Breast epithelium (tissue), 3 donors: ENCODE measurements around the gene SGTA.

Experiments
- POLR2A ChIP-seq: fragments of 450-650 bp; IDR thresholded peaks from one replicate; pipeline ENCODE4 v1.6.1; 2016; ENCODE audit warnings: antibody characterized with exemption, mild to moderate bottlenecking, moderate library complexity
- POLR2AphosphoS5 ChIP-seq, 3 donors: sonication (generic); formaldehyde crosslinking; IDR thresholded peaks; one replicate each; pipeline ENCODE4 v1.6.1; 2017; ENCODE audit warnings: antibody characterized with exemption in 3 of 3
- TF ChIP-seq, protein P1 (sequence below), 3 donors: fragments of 450-650 bp; IDR thresholded peaks; one replicate each; pipeline ENCODE4 v1.5.1; 2016 to 2017; ENCODE audit warnings: antibody characterized with exemption in 3 of 3, mild to moderate bottlenecking in 3 of 3, moderate library complexity in 3 of 3

- TF ChIP-seq POLR2AphosphoS5 (IDR thresholded peaks at IDR 0.05), result no peak
- TF ChIP-seq, protein P1, sequence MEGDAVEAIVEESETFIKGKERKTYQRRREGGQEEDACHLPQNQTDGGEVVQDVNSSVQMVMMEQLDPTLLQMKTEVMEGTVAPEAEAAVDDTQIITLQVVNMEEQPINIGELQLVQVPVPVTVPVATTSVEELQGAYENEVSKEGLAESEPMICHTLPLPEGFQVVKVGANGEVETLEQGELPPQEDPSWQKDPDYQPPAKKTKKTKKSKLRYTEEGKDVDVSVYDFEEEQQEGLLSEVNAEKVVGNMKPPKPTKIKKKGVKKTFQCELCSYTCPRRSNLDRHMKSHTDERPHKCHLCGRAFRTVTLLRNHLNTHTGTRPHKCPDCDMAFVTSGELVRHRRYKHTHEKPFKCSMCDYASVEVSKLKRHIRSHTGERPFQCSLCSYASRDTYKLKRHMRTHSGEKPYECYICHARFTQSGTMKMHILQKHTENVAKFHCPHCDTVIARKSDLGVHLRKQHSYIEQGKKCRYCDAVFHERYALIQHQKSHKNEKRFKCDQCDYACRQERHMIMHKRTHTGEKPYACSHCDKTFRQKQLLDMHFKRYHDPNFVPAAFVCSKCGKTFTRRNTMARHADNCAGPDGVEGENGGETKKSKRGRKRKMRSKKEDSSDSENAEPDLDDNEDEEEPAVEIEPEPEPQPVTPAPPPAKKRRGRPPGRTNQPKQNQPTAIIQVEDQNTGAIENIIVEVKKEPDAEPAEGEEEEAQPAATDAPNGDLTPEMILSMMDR (IDR thresholded peaks at IDR 0.05), result no peak
- no peak for TF ChIP-seq POLR2A
Measured at GRCh38 chr19:2761309-2761677, 21.8 kb downstream of the SGTA start.
